HG02970 (cell line): ENCODE data around the gene CNEP1R1.

ENCODE experiments used
- ATAC-seq: cut with Tn5 transposase; IDR thresholded peaks from one replicate; pipeline ENCODE4 v1.9.1; 2021; ENCODE audit warnings: mild to moderate bottlenecking, moderate library complexity, moderate number of reproducible peaks; ENCODE audit not compliant: unreplicated experiment, low FRiP score

CNEP1R1 gene

DNA sequence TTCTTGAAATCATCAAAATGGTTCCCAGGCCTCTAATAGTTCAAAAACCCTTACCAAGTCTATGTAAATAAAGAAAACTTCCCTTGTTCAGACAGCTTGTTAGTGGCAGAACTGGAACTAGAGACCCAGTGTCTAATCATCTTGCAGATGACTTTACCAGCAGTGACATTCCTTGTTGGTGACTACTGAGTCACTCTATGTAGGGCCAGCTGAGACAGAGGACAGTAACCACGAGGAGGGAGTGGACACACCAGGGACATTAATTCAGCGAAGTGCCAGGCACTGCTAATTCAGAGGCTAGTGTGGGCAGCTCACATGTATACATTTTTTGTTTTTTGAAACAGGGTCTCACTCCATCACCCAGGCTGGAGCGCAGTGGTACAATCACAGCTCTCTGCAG is 34.6 kb downstream of the CNEP1R1 start:
- no peak for ATAC-seq

DNA sequence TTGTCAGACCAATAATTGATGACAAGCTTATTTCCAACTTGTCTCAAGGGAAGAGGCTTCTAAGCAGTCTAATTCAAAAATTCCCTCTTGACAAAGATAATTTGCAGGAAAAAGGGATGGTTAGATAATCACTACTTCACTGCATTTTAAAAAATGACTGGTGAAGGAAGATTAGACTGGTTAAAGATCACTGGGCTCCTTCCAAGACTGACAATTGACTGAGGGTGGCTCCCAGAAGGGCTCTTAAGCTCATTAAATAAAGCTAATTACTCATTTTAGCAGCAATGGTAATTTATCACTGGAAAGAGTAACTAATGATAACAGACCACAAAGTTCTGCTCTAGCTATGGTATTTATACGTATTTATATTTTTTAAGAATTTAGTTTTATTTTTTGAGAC is 36.3 kb downstream of the CNEP1R1 start:
- ATAC-seq = no peak

DNA sequence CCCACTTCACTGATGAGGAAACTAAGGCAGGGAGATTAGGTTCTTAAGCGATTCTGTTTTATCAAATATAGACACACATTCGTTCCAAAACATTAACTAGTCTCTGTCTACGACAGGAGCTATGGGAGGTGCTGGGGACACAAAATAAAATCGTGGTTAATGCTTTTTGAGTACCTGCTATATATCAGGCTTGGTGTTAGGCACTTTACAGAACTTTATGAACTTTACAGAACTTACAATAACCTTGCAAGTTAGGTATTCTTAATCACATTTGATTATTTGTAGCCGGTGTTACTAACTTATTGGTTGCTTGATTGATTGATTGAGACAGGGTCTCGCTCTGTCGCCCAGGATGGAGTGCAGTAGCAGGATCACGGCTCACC is 40.2 kb downstream of the CNEP1R1 start:
- no peak for ATAC-seq

DNA sequence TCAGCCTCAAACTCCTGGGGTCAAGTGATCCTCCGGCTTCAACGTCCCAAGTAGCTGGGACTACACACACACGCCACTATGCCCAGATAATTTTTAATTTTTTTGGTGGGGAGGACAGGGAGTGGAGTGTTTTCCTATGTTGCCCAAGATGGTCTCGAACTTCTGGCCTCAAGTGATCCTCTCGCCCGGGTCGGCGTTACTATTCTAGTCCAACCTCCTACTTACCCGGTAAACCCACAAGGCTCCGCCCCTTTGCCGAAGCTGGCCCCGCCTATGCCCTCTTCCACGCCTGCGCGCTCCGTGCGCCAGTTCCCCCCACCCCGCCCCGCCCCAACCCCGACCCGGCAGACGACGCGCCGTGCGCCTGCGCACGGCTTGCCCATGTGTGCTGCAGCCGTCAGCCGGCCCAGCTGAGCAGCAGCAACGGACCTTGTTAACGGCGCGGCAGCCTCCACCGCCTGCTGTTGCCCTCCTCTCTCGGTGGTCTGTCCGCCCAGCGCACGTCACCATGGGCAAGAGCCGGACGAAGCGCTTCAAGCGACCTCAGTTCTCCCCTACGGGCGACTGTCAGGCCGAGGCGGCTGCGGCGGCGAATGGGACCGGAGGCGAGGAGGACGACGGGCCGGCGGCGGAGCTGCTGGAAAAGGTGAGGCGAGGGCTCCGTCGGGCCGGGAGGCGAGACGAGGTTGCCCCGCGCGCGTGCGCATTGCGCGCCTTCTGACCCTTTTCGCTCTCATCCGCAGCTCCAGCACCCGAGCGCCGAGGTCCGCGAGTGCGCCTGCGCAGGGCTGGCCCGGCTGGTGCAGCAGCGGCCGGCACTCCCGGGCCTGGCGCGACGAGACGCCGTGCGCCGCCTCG is 40.8 kb downstream of the CNEP1R1 start, which contains the start of gene HEATR3:
Gene HEATR3 (plus strand): TSS at position 347 of the 858 bp plus-strand sequence. CDS start 162 bp downstream, at position 509.
- peak; percentile 82 for ATAC-seq

DNA sequence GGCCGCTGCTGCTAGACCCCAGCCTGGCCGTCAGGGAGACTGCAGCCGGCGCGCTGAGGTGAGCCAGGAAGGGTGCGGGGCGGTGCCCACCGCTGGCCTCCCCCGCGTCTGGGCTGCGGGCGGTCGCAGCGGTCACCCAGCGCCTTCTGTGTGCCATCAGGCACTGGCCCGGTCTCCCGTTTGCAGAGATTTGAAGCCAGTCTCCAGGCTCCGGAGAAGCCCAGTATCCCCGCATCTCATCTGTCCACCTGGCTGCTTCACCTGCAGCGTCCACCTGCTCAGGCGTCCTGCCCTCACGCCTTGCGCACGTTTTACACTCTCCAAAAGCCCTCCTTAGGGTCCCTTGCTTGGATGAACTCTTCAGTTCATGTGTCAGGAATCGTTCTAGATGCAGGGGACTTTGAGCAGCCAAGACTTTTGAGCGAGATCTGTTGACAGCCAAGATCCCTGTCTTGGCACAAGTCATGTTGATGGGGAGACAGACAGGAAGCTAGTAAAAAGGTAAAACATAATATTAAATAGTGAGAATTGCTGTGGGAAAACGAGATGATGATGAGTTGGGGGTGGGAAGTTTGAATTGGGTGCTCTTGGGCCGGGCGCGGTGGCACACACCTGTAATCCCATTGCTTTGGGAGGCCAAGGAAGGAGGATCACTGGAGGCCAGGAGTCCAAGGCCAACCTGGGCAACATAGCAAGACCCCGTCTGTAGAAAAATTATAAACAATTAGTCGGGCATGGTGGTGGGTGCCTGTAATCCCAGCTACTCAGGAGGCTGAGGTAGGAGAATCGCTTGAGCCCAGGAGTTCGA is 41.7 kb downstream of the CNEP1R1 start:
- ATAC-seq = peak; percentile 4

DNA sequence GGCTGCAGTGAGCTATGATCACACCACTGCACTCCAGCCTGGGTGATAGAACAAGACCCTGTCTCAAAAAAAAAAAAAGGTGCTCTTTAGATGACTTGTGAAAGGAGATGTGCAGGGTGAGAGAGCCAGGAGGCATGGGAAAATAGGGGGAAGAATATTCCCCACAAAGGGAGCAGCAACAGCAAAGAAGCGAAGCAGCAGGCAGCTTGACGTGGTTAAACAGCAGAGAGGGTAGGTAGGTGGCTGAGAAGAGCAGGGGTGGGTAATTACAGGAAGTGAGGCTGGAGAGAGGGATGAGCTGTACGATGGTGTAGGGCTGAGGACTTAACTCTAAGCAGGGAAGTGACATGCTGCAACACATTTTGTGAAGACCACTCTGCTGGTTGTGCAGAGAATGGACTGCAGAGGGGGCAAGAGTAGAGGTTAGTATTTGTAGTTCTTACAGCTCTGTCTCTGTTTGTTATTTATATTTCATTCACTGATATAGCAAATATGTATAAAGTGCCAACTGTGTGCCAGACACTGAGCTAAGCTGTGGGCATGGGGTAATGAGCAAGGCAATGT is 42.3 kb downstream of the CNEP1R1 start:
- ATAC-seq = no peak

DNA sequence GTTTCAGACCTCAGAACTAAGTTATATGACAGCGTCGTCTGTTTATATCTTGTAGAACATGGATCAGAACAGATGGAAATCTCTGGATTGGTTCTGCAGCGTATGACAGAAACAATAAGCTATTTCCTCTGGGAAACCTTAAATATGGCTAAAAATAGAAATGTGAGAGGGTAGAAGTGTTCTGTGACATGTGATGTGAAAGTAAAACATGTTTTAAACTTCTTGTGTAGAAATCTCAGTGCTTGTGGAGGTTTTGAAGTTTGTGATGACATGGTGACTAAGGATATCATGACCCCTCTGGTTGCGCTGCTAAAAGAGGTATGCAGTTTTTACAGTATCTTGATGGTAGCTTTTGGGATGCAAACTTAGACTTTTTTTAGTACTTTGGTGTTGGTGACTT is 43.5 kb downstream of the CNEP1R1 start:
- ATAC-seq = no peak

DNA sequence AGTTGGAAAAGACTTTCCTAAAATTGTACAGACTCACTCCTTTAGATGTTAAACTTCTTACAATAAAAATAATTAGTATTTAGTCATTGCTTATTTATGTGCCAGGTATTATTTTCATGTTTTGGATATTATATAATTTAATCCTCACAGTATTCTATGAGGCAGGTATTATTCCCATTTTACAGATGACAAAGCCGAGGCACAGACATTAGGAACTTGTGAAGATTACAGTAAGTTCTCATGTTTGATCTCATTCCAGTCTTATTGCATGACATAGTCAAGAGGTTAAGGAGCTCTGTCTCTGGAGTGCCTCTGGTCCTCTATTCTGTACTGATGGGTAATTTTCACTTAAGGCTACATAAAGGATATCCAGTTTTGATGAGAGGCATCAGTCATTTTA is 44.0 kb downstream of the CNEP1R1 start:
- ATAC-seq = no peak

DNA sequence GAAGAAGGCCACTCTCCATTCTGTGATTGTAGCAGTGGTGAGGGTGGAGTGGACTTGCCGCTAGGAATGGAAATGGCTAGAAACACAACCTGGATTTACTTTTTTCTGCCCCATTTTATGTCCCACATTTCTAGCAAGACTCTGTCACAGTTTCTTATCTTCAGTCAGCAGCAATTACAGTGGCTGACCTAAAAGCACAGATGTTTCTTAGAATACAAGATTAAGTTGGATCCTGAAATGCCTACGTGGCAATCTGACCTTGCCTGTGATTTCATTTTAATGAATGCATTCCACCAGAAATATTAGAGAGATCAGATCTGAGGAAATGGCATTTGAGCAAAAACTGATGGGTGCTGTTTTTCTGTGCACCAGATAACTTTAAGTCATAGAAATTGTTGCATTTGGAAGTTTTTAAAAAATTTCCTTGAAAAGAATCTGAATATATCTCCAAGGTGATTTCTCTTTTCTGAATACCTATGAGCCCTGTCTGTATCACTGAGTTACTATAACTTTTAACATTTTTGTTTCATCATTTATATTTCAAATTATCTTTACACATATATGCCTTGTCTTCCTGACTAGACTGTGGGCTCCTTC is 46.1 kb downstream of the CNEP1R1 start:
- no peak for ATAC-seq

DNA sequence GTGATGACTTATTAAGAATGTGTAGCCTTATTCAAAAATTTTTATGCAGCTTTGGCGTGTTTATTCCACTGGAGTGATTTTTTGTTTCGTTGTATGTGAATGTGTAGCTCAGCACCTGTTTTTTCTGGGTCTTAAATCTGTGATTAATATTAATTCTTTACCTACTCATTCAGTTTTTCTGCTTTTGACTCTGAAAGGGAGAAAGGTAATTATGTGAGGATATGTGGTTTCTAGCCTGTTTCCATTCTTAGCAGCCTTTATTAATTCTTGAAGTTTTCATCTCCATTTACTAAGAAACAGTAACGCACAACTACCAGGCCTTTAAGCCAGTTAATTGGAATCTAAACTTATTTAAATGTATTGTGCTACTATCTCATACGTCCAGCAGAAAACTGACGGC is 47.7 kb downstream of the CNEP1R1 start:
- ATAC-seq = no peak

DNA sequence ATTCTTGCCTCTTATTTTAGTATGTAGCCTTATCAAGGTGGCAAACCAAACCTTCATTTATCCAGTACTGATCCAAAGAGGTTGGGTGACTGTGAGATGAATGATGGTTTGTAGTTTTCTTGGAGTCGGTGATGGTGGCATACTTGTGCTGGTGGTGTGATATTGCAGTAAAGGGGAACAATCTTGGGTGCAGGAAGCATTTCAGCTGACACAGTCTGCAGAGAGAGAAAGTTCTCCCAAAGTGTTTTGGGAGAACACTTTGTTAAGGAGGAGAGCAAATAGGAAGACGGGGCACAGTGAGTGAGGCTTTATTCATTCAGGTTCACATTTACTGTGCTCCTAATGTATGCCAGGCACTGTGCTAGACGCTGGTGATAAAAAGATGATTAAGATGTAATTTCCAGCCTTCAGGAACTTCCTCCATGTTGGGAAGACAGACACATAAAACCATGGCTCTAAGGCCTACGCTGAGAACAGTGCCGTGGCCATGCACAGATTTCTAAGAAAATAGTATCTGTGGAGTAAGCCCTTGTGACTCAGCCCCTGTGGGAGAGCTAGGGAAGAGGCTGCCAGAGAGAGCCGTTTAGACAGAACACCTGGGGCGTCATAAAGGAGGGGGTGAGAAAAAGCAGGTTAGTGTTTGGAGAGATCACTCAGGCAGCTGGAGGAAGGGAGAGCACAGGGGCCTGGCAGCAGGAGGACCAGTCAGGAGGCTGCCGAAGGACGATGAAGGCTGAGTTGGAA is 54.5 kb downstream of the CNEP1R1 start:
- no peak for ATAC-seq

DNA sequence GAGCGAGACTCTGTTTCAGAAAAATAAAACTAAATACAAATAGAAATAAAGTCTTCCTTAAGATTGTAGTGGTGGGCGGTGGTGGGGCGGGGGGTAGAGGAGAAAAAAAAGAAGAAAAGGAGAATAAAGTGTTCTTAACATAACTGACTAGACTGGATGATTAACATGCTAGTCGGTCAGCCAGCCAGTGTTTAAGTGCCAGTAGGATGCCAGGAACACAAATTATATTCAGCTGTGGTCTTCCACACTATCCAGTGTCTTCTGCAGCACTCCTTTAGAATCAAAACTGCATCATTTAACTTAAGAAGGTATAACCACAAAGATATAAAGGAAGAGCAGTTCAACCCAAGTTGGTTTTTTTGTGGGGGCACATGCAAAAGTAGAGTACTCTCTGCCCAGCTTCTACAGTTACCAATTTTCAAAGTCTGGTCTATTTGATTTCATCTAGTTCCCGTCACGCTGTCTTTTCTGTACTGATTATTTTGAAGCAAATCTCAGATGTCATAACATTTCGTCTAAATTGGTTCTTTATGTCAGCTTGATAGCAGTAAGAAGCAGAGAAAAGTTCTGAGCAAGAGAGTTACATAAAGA is 56.5 kb downstream of the CNEP1R1 start:
- no peak for ATAC-seq

DNA sequence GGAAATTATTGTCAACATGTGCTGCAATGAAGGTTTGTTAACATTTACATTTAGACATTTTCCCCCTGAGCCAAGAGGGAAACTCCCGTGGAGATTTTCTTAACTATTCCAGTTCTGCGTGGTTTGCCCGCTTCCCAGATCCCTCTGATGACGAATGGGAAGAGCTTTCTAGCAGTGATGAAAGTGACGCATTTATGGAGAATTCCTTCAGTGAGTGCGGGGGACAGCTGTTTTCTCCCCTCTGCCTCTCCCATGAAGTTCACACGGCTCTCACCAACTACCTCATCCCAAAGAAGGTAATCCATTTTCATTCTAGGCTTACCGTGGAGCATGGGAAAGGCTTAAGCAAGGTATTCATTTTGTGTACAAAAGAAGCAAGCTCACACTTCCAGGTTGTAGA is 59.0 kb downstream of the CNEP1R1 start:
- ATAC-seq = no peak

DNA sequence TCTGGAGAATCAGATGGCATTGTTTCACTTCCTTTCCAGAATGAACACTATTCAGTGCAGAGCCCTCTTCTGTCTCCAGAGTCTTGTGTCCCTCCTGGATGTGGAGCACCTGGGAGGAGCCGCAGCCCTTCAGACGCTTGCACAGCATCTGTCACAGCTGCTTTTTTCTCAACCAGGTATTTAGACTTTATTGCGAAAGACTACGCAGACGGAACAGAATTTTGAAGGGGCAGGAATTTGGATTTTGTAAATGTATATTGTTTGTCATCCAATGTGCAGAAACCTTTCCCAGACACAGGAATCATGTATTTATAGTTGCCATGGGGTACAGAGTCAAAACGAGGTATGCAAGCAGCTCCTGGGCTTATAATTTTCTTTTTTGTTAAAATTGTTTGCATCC is 61.2 kb downstream of the CNEP1R1 start:
- ATAC-seq = no peak
